Astrocyte (in vitro differentiated cells and primary cell): Measurements from ENCODE around the gene PSMA7.

Experiments used
- CTCF ChIP-seq: IDR thresholded peaks from 2 replicates; pipeline ENCODE4 v1.5.1; 2011; ENCODE audit warnings: low read depth, mild to moderate bottlenecking, inconsistent platforms, low read length, moderate library complexity; ENCODE audit not compliant: insufficient read depth
- EZH2 ChIP-seq: IDR thresholded peaks from 2 replicates; pipeline ENCODE4 v1.6.1; 2012; ENCODE audit warnings: mild to moderate bottlenecking, low read length, inconsistent platforms; ENCODE audit not compliant: insufficient read depth

DNA sequence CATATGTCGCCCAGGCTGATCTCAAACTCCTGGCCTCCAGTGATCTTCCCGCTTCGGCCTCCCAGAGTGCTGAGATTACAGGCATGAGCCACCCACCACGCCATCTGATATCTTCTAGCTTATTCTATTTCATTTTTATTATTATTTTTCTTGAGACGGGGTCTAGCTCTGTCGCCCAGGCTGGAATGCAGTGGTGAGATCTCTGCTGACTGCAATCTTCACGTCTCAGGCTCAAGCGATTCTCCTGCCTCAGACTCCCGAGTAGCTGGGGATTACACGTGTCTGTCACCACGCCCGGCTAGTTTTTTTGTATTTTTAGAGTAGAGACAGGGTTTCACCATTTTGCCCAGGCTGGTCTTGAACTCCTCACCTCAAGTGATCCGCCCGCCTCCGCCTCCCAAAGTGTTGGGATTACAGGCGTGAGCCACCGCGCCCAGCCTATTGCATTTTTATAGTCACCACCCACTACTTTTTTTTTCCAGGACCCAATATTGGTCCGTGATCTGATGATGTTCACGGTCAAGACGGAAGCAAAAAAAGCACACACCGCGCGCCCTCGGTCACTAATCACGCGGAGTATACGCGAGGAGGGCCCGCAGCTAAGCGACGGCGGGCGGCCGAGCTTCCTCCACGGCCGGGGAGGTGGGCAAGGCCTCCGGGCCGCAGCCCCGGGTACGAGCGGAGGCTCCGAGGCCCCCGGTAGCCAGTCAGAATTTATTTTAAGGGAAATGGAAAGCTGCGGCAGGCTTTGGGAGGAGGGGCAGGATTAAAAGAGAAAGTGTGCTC is 22.0 kb downstream of the PSMA7 start:
- TF ChIP-seq EZH2 (no peak), CTCF (no peak)
